Calu3 (cell line): ENCODE measurements around the gene KRTAP21-2. TPM values are rescaled to one million over a fixed set of nuclear protein-coding genes. Genes with fewer than 3 reads are reported as not detected.
"Not testable (repeated sequence)": the region's sequence is repeated elsewhere in the genome, so short reads cannot be mapped to it uniquely, and the experiment has no call there.

Experiments used
- BruUV-seq: library from RNA; stranded (reverse); fragments of 400-500 nt; replicated peaks from 2 replicates; lab custom pipeline; 2021; lab: Mats Ljungman, UMichigan
- CTCF ChIA-PET: fragments of 300-600 bp; sonication (Branson Sonifier 250); formaldehyde crosslinking; loops from one replicate; lab custom pipeline; 2022; ENCODE audit warnings: antibody characterized with exemption; lab: Charles Lee
- DNase-seq: peaks from one replicate; pipeline ENCODE4 v3.0.0; 2022
- H3K27ac Mint-ChIP-seq: one replicate; pipeline ENCODE4 v1.8.0; 2022; ENCODE audit warnings: mixed read lengths; ENCODE audit not compliant: unreplicated experiment
- H3K27me3 Mint-ChIP-seq: one replicate; pipeline ENCODE4 v1.8.0; 2022; ENCODE audit warnings: mixed read lengths; ENCODE audit not compliant: unreplicated experiment
- H3K36me3 Mint-ChIP-seq: one replicate; pipeline ENCODE4 v1.8.0; 2022; ENCODE audit warnings: mild to moderate bottlenecking, moderate library complexity, mixed read lengths; ENCODE audit not compliant: insufficient read depth, unreplicated experiment
- H3K4me1 Mint-ChIP-seq: one replicate; pipeline ENCODE4 v1.8.0; 2022; ENCODE audit warnings: mild to moderate bottlenecking, low read depth, mixed read lengths; ENCODE audit not compliant: unreplicated experiment
- H3K4me3 Mint-ChIP-seq: one replicate; pipeline ENCODE4 v1.8.0; 2022; ENCODE audit warnings: mild to moderate bottlenecking, low read depth, moderate library complexity, mixed read lengths; ENCODE audit not compliant: unreplicated experiment
- H3K9me3 Mint-ChIP-seq: one replicate; pipeline ENCODE4 v1.8.0; 2022; ENCODE audit warnings: low read depth, mixed read lengths; ENCODE audit not compliant: unreplicated experiment
- CTCF ChIP-seq: fragments of 200-600 bp; IDR thresholded peaks from one replicate; pipeline ENCODE4 v1.8.0; 2022; ENCODE audit warnings: antibody characterized with exemption; ENCODE audit not compliant: unreplicated experiment
- intact Hi-C: fragments of 100-400 bp; cut with micrococcal nuclease; formaldehyde crosslinking; loops from one replicate; pipeline ENCODE4 v1.10.0; 2022; ENCODE audit not compliant: unreplicated experiment
- total RNA-seq: library from RNA; stranded (reverse); gene quantifications from 2 replicates; pipeline ENCODE4 v1.2.3, GENCODE V29; 2022

Gene KRTAP21-2
- total RNA-seq, 1 experiment from 2014 or later = not detected

- Mint-ChIP-seq H3K4me1 (no peaks in the 10 kb centered on the region), H3K27ac (no peak overlapping the region), H3K4me3 (no peak overlapping the region), H3K27me3 (no peaks in the 10 kb centered on the region), H3K9me3 (peaks cover 17% of the 10 kb centered on the region), H3K36me3 (no peaks in the 10 kb centered on the region)
- CTCF ChIA-PET = no interaction called here
- TF ChIP-seq CTCF = no peak
- no TSS peak for BruUV-seq
- no peak for DNase-seq
- intact Hi-C loops = no loop called here
These were observed 13.7 kb upstream of the KRTAP21-2 start for GRCh38 chr21:30760776-30761175.

DNA sequence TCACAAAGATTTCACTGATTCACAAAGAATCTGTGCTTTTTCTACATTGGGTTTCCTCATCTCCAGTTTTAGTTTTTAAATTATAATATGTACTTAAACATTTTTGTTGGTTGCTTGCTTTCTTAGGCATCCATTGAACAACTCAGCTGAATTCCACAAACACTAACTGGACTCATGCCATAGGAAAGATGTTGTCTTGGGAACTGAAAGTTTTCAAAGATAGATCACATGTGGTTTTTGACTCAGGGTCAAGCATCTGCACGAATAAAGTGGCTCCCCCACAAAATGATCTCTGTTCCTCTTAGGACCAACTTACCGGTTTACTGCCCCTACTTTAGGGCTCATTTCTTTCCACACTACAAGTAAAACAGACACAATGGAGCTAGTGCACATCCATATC lies 11.2 kb upstream of the KRTAP21-2 start:
- no peak for TF ChIP-seq CTCF
- Mint-ChIP-seq H3K27me3 (no peaks in the 10 kb centered on the region), H3K27ac (no peak overlapping the region), H3K4me3 (no peak overlapping the region), H3K36me3 (no peaks in the 10 kb centered on the region), H3K9me3 (peaks cover 19% of the 10 kb centered on the region), H3K4me1 (no peaks in the 10 kb centered on the region)
- no TSS peak for BruUV-seq
- intact Hi-C loops = no loop called here
- CTCF ChIA-PET = no interaction called here
- DNase-seq = no peak

DNA sequence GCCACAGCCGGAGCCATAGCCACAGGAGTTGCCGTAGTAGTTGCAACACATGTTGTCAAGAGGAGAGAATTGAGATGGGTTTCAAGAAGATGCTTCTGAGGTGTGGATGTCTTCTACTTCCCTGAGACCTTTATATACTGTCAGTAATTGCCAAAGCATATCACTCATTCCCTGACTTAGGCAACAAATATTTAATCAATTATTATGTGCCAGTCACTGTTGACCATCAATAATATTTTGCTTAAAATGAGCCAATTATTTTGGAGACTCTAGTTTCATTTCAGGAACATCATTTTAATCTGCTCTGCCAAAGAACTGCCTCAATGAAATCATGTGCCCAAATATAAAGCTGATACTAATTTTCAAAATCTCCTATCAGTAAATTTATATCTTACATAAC lies 8.3 kb upstream of the KRTAP21-2 start, which contains the start of gene KRTAP21-1:
Gene KRTAP21-1, minus strand, starts transcription at position 101 of the 400 bp plus-strand sequence. Its CDS starts 50 bp downstream, at position 51.
- CTCF ChIA-PET, H3K36me3 Mint-ChIP-seq, H3K27me3 Mint-ChIP-seq, H3K27ac Mint-ChIP-seq, H3K4me1 Mint-ChIP-seq, H3K4me3 Mint-ChIP-seq, intact Hi-C loops, BruUV-seq, DNase-seq: not testable (repeated sequence)
- H3K9me3 Mint-ChIP-seq = peaks cover 22% of the 10 kb centered on the region

- Mint-ChIP-seq H3K27me3 (no peaks in the 10 kb centered on the region), H3K36me3 (no peaks in the 10 kb centered on the region), H3K4me1 (no peaks in the 10 kb centered on the region), H3K9me3 (peaks cover 4% of the 10 kb centered on the region), H3K4me3 (no peak overlapping the region), H3K27ac (no peak overlapping the region)
- intact Hi-C loops = no loop called here
- DNase-seq = no peak
- BruUV-seq = no TSS peak
- CTCF ChIA-PET = no interaction called here
- no peak for TF ChIP-seq CTCF
These were observed 6.6 kb downstream of the KRTAP21-2 start for GRCh38 chr21:30740462-30740861.

DNA sequence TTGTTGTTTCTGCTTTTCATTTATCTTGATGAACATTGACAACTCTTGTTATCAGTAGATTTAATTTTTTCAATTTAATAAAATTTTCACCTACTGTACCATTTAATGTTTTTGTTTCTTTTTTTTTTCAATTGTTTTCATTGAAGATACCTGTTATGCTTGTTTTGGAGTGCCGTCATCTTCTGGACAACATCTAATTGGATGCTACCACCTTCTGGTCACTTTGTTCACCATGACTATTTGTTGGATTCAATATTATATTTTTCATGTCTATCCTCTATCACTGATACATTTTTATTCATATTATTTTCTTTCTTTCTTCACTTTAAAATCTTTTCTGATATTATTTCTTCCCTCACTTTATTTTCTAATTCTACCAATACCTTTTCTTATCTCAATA lies 14.0 kb downstream of the KRTAP21-2 start:
- CTCF ChIA-PET = no interaction called here
- no peaks in the 10 kb centered on the region for H3K27me3 Mint-ChIP-seq
- no peak for DNase-seq
- peaks cover 5% of the 10 kb centered on the region for H3K9me3 Mint-ChIP-seq
- BruUV-seq = no TSS peak
- no peak for TF ChIP-seq CTCF
- intact Hi-C loops = no loop called here
- no peaks in the 10 kb centered on the region for H3K36me3 Mint-ChIP-seq
- H3K27ac Mint-ChIP-seq = no peak overlapping the region
- no peak overlapping the region for H3K4me3 Mint-ChIP-seq
- no peaks in the 10 kb centered on the region for H3K4me1 Mint-ChIP-seq
